Measurements from ENCODE around the gene CD109. TPM values are rescaled to one million over a fixed set of nuclear protein-coding genes. Genes with fewer than 3 reads are reported as not detected.
"Not testable (repeated sequence)": the region's sequence is repeated elsewhere in the genome, so short reads cannot be mapped to it uniquely, and the experiment has no call there.

CD109 gene
- total RNA-seq, 1 donor from 2014 or later = 26.0 TPM

GRCh38 chr6:73830119-73830518, 134.1 kb downstream of the CD109 start:
- Mint-ChIP-seq H3K36me3 (ENCODE audit: low read depth) (peaks cover 2% of the 10 kb centered on the region), H3K4me1 (ENCODE audit: low read depth) (no peaks in the 10 kb centered on the region), H3K9me3 (ENCODE audit: low read depth) (no peaks in the 10 kb centered on the region), H3K27ac (ENCODE audit: unreplicated experiment) (no peak overlapping the region), H3K4me3 (ENCODE audit: unreplicated experiment) (no peak overlapping the region), H3K27me3 (ENCODE audit: low read depth) (no peaks in the 10 kb centered on the region)
- DNase-seq (ENCODE audit: low spot score) = no peak
- no peak for TF ChIP-seq CTCF (IDR thresholded peaks at IDR 0.05)

GRCh38 chr6:73832313-73832712, 136.3 kb downstream of the CD109 start:
- Mint-ChIP-seq H3K27ac (ENCODE audit: unreplicated experiment) (no peak overlapping the region), H3K4me3 (ENCODE audit: unreplicated experiment) (no peak overlapping the region), H3K27me3 (ENCODE audit: low read depth) (no peaks in the 10 kb centered on the region), H3K4me1 (ENCODE audit: low read depth) (no peaks in the 10 kb centered on the region), H3K9me3 (ENCODE audit: low read depth) (no peaks in the 10 kb centered on the region), H3K36me3 (ENCODE audit: low read depth) (peaks cover 2% of the 10 kb centered on the region)
- DNase-seq (ENCODE audit: low spot score) = no peak
- TF ChIP-seq CTCF (IDR thresholded peaks at IDR 0.05) = no peak

DNA sequence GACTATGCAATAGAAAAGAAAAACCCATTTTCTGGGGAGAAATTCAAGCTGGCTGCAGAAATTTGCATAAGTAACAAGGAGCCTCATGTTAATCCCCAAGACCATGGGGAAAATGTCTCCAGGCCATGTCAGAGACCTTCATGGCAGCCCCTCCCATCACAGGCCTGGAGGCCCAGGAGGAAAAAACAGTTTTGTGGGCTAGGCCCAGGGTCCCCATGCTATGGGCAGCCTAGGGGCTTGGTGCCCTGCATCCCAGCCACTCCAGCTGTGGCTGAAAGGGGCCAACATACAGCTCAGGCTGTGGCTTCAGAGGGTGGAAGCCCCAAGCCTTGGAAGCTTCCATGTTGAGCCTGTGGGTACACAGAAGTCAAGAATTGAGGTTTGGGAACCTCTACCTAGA, 148.7 kb downstream of the CD109 start:
- H3K27me3 Mint-ChIP-seq (ENCODE audit: low read depth); H3K27ac Mint-ChIP-seq (ENCODE audit: unreplicated experiment); DNase-seq (ENCODE audit: low spot score); H3K4me3 Mint-ChIP-seq (ENCODE audit: unreplicated experiment); H3K4me1 Mint-ChIP-seq (ENCODE audit: low read depth): not testable (repeated sequence)
- Mint-ChIP-seq H3K36me3 (ENCODE audit: low read depth) (peaks cover 19% of the 10 kb centered on the region), H3K9me3 (ENCODE audit: low read depth) (peaks cover 25% of the 10 kb centered on the region)

GRCh38 chr6:73851048-73851447, 155.0 kb downstream of the CD109 start:
- not testable (repeated sequence) for DNase-seq (ENCODE audit: low spot score); H3K4me3 Mint-ChIP-seq (ENCODE audit: unreplicated experiment); H3K27ac Mint-ChIP-seq (ENCODE audit: unreplicated experiment); H3K27me3 Mint-ChIP-seq (ENCODE audit: low read depth); H3K9me3 Mint-ChIP-seq (ENCODE audit: low read depth); H3K36me3 Mint-ChIP-seq (ENCODE audit: low read depth); H3K4me1 Mint-ChIP-seq (ENCODE audit: low read depth)

GRCh38 chr6:73854998-73855718, 159.2 kb downstream of the CD109 start:
- no peaks in the 10 kb centered on the region for H3K27me3 Mint-ChIP-seq (ENCODE audit: low read depth)
- H3K36me3 Mint-ChIP-seq (ENCODE audit: low read depth) = no peaks in the 10 kb centered on the region
- no peak for DNase-seq (ENCODE audit: low spot score)
- TF ChIP-seq CTCF (IDR thresholded peaks at IDR 0.05) = peak; percentile 97
- peaks cover 9% of the 10 kb centered on the region for H3K4me1 Mint-ChIP-seq (ENCODE audit: low read depth)
- H3K4me3 Mint-ChIP-seq (ENCODE audit: unreplicated experiment) = no peak overlapping the region
- H3K9me3 Mint-ChIP-seq (ENCODE audit: low read depth) = no peaks in the 10 kb centered on the region
- H3K27ac Mint-ChIP-seq (ENCODE audit: unreplicated experiment) = no peak overlapping the region

DNA sequence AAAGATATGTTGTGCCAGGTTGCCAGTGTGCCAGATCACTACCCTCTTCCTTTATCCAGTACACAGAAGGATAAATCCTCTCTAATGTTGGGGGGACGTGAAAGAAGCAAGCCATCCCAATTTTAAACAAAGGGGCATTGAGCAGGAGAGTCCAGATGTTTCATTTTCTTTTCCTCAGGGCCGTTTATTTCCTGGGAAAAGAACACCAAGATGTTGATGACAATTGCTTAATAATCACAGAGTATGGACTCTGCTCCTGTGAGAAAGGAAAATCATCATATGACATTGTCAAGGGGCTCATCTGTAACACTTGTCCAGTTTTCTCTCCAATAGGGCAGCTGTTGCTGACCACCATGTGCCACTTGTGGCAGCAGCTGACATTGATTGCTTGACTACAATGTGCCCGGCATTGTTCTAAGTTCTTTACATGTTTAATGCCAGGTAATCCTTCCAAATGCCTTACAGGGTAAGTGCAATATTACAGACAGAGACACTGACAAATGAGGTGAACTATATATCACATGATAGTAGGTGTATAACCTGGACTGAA, 161.4 kb downstream of the CD109 start:
- Mint-ChIP-seq H3K4me1 (ENCODE audit: low read depth) (peaks cover 9% of the 10 kb centered on the region), H3K9me3 (ENCODE audit: low read depth) (no peaks in the 10 kb centered on the region), H3K27me3 (ENCODE audit: low read depth) (peaks cover 2% of the 10 kb centered on the region), H3K27ac (ENCODE audit: unreplicated experiment) (no peak overlapping the region), H3K36me3 (ENCODE audit: low read depth) (no peaks in the 10 kb centered on the region), H3K4me3 (ENCODE audit: unreplicated experiment) (no peak overlapping the region)
- no peak for TF ChIP-seq CTCF (IDR thresholded peaks at IDR 0.05)
- no peak for DNase-seq (ENCODE audit: low spot score)

Data from chondrocyte (in vitro differentiated cells).